Calu3 (cell line): ENCODE measurements around the gene TGFBR3. TPM values are rescaled to one million over a fixed set of nuclear protein-coding genes. Genes with fewer than 3 reads are reported as not detected.
A peak's percentile ranks its signal among the peaks of the same experiment; 100 is the strongest.
"Not testable (repeated sequence)": the region's sequence is repeated elsewhere in the genome, so short reads cannot be mapped to it uniquely, and the experiment has no call there.

Source experiments
- BruUV-seq: library from RNA; stranded (reverse); fragments of 400-500 nt; replicated peaks from 2 replicates; lab custom pipeline; 2021; lab: Mats Ljungman, UMichigan
- CTCF ChIA-PET: fragments of 300-600 bp; sonication (Branson Sonifier 250); formaldehyde crosslinking; loops from one replicate; lab custom pipeline; 2022; ENCODE audit warnings: antibody characterized with exemption; lab: Charles Lee
- DNase-seq: peaks from one replicate; pipeline ENCODE4 v3.0.0; 2022
- H3K27ac Mint-ChIP-seq: one replicate; pipeline ENCODE4 v1.8.0; 2022; ENCODE audit warnings: mixed read lengths; ENCODE audit not compliant: unreplicated experiment
- H3K27me3 Mint-ChIP-seq: one replicate; pipeline ENCODE4 v1.8.0; 2022; ENCODE audit warnings: mixed read lengths; ENCODE audit not compliant: unreplicated experiment
- H3K36me3 Mint-ChIP-seq: one replicate; pipeline ENCODE4 v1.8.0; 2022; ENCODE audit warnings: mild to moderate bottlenecking, moderate library complexity, mixed read lengths; ENCODE audit not compliant: insufficient read depth, unreplicated experiment
- H3K4me1 Mint-ChIP-seq: one replicate; pipeline ENCODE4 v1.8.0; 2022; ENCODE audit warnings: mild to moderate bottlenecking, low read depth, mixed read lengths; ENCODE audit not compliant: unreplicated experiment
- H3K4me3 Mint-ChIP-seq: one replicate; pipeline ENCODE4 v1.8.0; 2022; ENCODE audit warnings: mild to moderate bottlenecking, low read depth, moderate library complexity, mixed read lengths; ENCODE audit not compliant: unreplicated experiment
- H3K9me3 Mint-ChIP-seq: one replicate; pipeline ENCODE4 v1.8.0; 2022; ENCODE audit warnings: low read depth, mixed read lengths; ENCODE audit not compliant: unreplicated experiment
- CTCF ChIP-seq: fragments of 200-600 bp; IDR thresholded peaks from one replicate; pipeline ENCODE4 v1.8.0; 2022; ENCODE audit warnings: antibody characterized with exemption; ENCODE audit not compliant: unreplicated experiment
- intact Hi-C: fragments of 100-400 bp; cut with micrococcal nuclease; formaldehyde crosslinking; loops from one replicate; pipeline ENCODE4 v1.10.0; 2022; ENCODE audit not compliant: unreplicated experiment
- total RNA-seq: library from RNA; stranded (reverse); gene quantifications from 2 replicates; pipeline ENCODE4 v1.2.3, GENCODE V29; 2022

Gene TGFBR3
- total RNA-seq, 1 experiment from 2014 or later = 10.8 TPM

GRCh38 chr1:91836331-91837040 is 49.5 kb downstream of the TGFBR3 start:
- BruUV-seq = no TSS peak
- peaks cover 25% of the 10 kb centered on the region for H3K4me1 Mint-ChIP-seq

GRCh38 chr1:91835087-91835521 is 50.8 kb downstream of the TGFBR3 start:
- no TSS peak for BruUV-seq
- no peak overlapping the region for H3K4me3 Mint-ChIP-seq
- TF ChIP-seq CTCF = no peak
- DNase-seq = no peak
- peaks cover 30% of the 10 kb centered on the region for H3K4me1 Mint-ChIP-seq
- H3K36me3 Mint-ChIP-seq = peaks cover 5% of the 10 kb centered on the region
- H3K9me3 Mint-ChIP-seq = no peaks in the 10 kb centered on the region
- peak overlapping the region; percentile 53 for H3K27ac Mint-ChIP-seq
- no peaks in the 10 kb centered on the region for H3K27me3 Mint-ChIP-seq
- CTCF ChIA-PET = interaction anchor here (0.6 to 1.4 kb wide), 7 partner anchors 10 to 292 kb away, joined by 3 to 9 read pairs (median 3); no protein-coding TSS in a partner anchor
- intact Hi-C loops = no loop called here

More at GRCh38 chr1:91836331-91837040, 49.5 kb downstream of the TGFBR3 start:
- H3K27me3 Mint-ChIP-seq = no peaks in the 10 kb centered on the region
- CTCF ChIA-PET = no interaction called here
- no peaks in the 10 kb centered on the region for H3K9me3 Mint-ChIP-seq
- no peak overlapping the region for H3K27ac Mint-ChIP-seq
- intact Hi-C loops = no loop called here
- H3K36me3 Mint-ChIP-seq = no peaks in the 10 kb centered on the region
- DNase-seq = no peak
- no peak overlapping the region for H3K4me3 Mint-ChIP-seq
- no peak for TF ChIP-seq CTCF

GRCh38 chr1:91834549-91834948 is 51.4 kb downstream of the TGFBR3 start:
- BruUV-seq, H3K4me3 Mint-ChIP-seq, H3K36me3 Mint-ChIP-seq, DNase-seq, intact Hi-C loops, H3K27me3 Mint-ChIP-seq, H3K9me3 Mint-ChIP-seq: not testable (repeated sequence)
- CTCF ChIA-PET = interaction anchor here (0.7 to 1.4 kb wide), 6 partner anchors 11 to 292 kb away, joined by 3 to 7 read pairs (median 3); no protein-coding TSS in a partner anchor
- Mint-ChIP-seq H3K4me1 (peaks cover 36% of the 10 kb centered on the region), H3K27ac (peak overlapping the region; percentile 53)

- H3K27ac Mint-ChIP-seq = no peak overlapping the region
- CTCF ChIA-PET = interaction anchor here (1.1 kb wide), 1 partner anchor 50 kb away, joined by 3 read pairs; no protein-coding TSS in a partner anchor
These were observed 52.0 kb downstream of the TGFBR3 start for GRCh38 chr1:91833946-91834345.

More at GRCh38 chr1:91833946-91834345, 52.0 kb downstream of the TGFBR3 start:
- no peak for DNase-seq
- BruUV-seq = no TSS peak
- intact Hi-C loops = no loop called here
- no peak overlapping the region for H3K4me3 Mint-ChIP-seq
- TF ChIP-seq CTCF = no peak
- peaks cover 7% of the 10 kb centered on the region for H3K36me3 Mint-ChIP-seq
- no peaks in the 10 kb centered on the region for H3K9me3 Mint-ChIP-seq
- H3K27me3 Mint-ChIP-seq = no peaks in the 10 kb centered on the region
- peaks cover 38% of the 10 kb centered on the region for H3K4me1 Mint-ChIP-seq
